NCI-H2171 treated with DMSO at 0.1 percent for 48 hours (cell line): ENCODE measurements around the gene PSMD12.
"Not testable (repeated sequence)": the region's sequence is repeated elsewhere in the genome, so short reads cannot be mapped to it uniquely, and the experiment has no call there.

Experiments
- DNase-seq: peaks from one replicate; lab custom pipeline; 2025; lab: John Stamatoyannopoulos, UW

Gene PSMD12

GRCh38 chr17:67366193-67367157, at the start of gene PSMD12:
Gene PSMD12, minus strand, starts transcription at chr17:67366577. Its CDS starts 58 bp downstream, at chr17:67366519.
- DNase-seq = peak; percentile 86

GRCh38 chr17:67415291-67415690, 48.9 kb upstream of the PSMD12 start:
- DNase-seq = no peak

- DNase-seq = no peak
Measured at GRCh38 chr17:67414559-67414958, 48.2 kb upstream of the PSMD12 start.

- DNase-seq = no peak
Measured at GRCh38 chr17:67414130-67414529, 47.8 kb upstream of the PSMD12 start.

GRCh38 chr17:67413388-67413787, 47.0 kb upstream of the PSMD12 start:
- DNase-seq = no peak

GRCh38 chr17:67412941-67413340, 46.6 kb upstream of the PSMD12 start:
- DNase-seq = no peak

GRCh38 chr17:67412032-67412431, 45.7 kb upstream of the PSMD12 start:
- DNase-seq = no peak

- no peak for DNase-seq
Measured at GRCh38 chr17:67411397-67411796, 45.0 kb upstream of the PSMD12 start.

GRCh38 chr17:67408455-67408830, 42.1 kb upstream of the PSMD12 start:
- DNase-seq = not testable (repeated sequence)

GRCh38 chr17:67403483-67403882, 37.1 kb upstream of the PSMD12 start:
- DNase-seq = no peak

- DNase-seq = no peak
Measured at GRCh38 chr17:67403065-67403464, 36.7 kb upstream of the PSMD12 start.

GRCh38 chr17:67401598-67402504, 35.5 kb upstream of the PSMD12 start:
- DNase-seq = no peak

- DNase-seq = no peak
Measured at GRCh38 chr17:67401106-67401505, 34.7 kb upstream of the PSMD12 start.

- peak; percentile 54 for DNase-seq
Measured at GRCh38 chr17:67400193-67400592, 33.8 kb upstream of the PSMD12 start.

GRCh38 chr17:67399676-67400075, 33.3 kb upstream of the PSMD12 start:
- no peak for DNase-seq

GRCh38 chr17:67393809-67394397, 27.5 kb upstream of the PSMD12 start:
- DNase-seq = no peak

GRCh38 chr17:67392111-67392510, 25.7 kb upstream of the PSMD12 start:
- no peak for DNase-seq

GRCh38 chr17:67390646-67391361, 24.4 kb upstream of the PSMD12 start:
- DNase-seq = peak; percentile 5

- DNase-seq = no peak
Measured at GRCh38 chr17:67390006-67390645, 23.7 kb upstream of the PSMD12 start.

- DNase-seq = no peak
Measured at GRCh38 chr17:67388986-67389385, 22.6 kb upstream of the PSMD12 start.

GRCh38 chr17:67388536-67388935, 22.2 kb upstream of the PSMD12 start:
- DNase-seq = not testable (repeated sequence)
